SK-N-DZ (cell line): Measurements from ENCODE around the gene OBSCN.
A peak's percentile ranks its signal among the peaks of the same experiment; 100 is the strongest.
"Not testable (repeated sequence)": the region's sequence is repeated elsewhere in the genome, so short reads cannot be mapped to it uniquely, and the experiment has no call there.

ENCODE experiments used
- DNase-seq: peaks from one replicate; pipeline ENCODE4 v3.0.0-alpha.2; 2015; ENCODE audit warnings: low spot score

Gene OBSCN

GRCh38 chr1:228226956-228227791 lies 19.3 kb downstream of the OBSCN start:
- DNase-seq = peak; percentile 62

GRCh38 chr1:228228147-228228546 lies 20.3 kb downstream of the OBSCN start:
- DNase-seq = not testable (repeated sequence)

GRCh38 chr1:228228601-228229074 lies 20.8 kb downstream of the OBSCN start:
- no peak for DNase-seq

GRCh38 chr1:228231189-228231588 lies 23.3 kb downstream of the OBSCN start:
- DNase-seq = no peak

- DNase-seq = no peak
Measured at GRCh38 chr1:228233136-228233535, 25.3 kb downstream of the OBSCN start.

- DNase-seq = no peak
Measured at GRCh38 chr1:228234921-228235320, 27.1 kb downstream of the OBSCN start.

GRCh38 chr1:228236744-228237143 lies 28.9 kb downstream of the OBSCN start:
- DNase-seq = peak; percentile 46

GRCh38 chr1:228238007-228238406 lies 30.2 kb downstream of the OBSCN start:
- no peak for DNase-seq

GRCh38 chr1:228238461-228238860 lies 30.6 kb downstream of the OBSCN start:
- DNase-seq = no peak

GRCh38 chr1:228240411-228241240 lies 32.8 kb downstream of the OBSCN start:
- DNase-seq = no peak

- no peak for DNase-seq
Measured at GRCh38 chr1:228241259-228241658, 33.4 kb downstream of the OBSCN start.

GRCh38 chr1:228242409-228242808 lies 34.6 kb downstream of the OBSCN start:
- DNase-seq = no peak

GRCh38 chr1:228243093-228243492 lies 35.2 kb downstream of the OBSCN start:
- no peak for DNase-seq

GRCh38 chr1:228243989-228244388 lies 36.1 kb downstream of the OBSCN start:
- DNase-seq = not testable (repeated sequence)

- no peak for DNase-seq
Measured at GRCh38 chr1:228245111-228245510, 37.3 kb downstream of the OBSCN start.

GRCh38 chr1:228246216-228246900 lies 38.5 kb downstream of the OBSCN start:
- DNase-seq = no peak

- no peak for DNase-seq
Measured at GRCh38 chr1:228249513-228250305, 41.9 kb downstream of the OBSCN start.

GRCh38 chr1:228252476-228252875 lies 44.6 kb downstream of the OBSCN start:
- DNase-seq = not testable (repeated sequence)

GRCh38 chr1:228256626-228257375 lies 49.0 kb downstream of the OBSCN start:
- DNase-seq = no peak

GRCh38 chr1:228258486-228258885 lies 50.6 kb downstream of the OBSCN start:
- DNase-seq = no peak
